Hepatocyte (in vitro differentiated cells): Measurements from ENCODE around the gene SHCBP1.

ENCODE experiments used
- CTCF ChIP-seq: fragments of 200-600 bp; sonication (generic); IDR thresholded peaks from 2 replicates; pipeline ENCODE4 v1.5.1; 2016; ENCODE audit warnings: antibody characterized with exemption, mild to moderate bottlenecking; ENCODE audit not compliant: poor library complexity
- EZH2 ChIP-seq: fragments of 200-600 bp; sonication (generic); IDR thresholded peaks from 2 replicates; pipeline ENCODE4 v1.6.1; 2016; ENCODE audit warnings: antibody characterized with exemption, mild to moderate bottlenecking, borderline replicate concordance
- EZH2phosphoT487 ChIP-seq: fragments of 200-600 bp; sonication (generic); IDR thresholded peaks from one replicate; pipeline ENCODE4 v1.6.1; 2018; ENCODE audit warnings: antibody characterized with exemption, mild to moderate bottlenecking, low read depth, moderate library complexity; ENCODE audit not compliant: unreplicated experiment, severe bottlenecking

- TF ChIP-seq CTCF (peak; percentile 59), EZH2 (no peak), EZH2phosphoT487 (no peak)
Measured at GRCh38 chr16:46607529-46607928, 13.7 kb downstream of the SHCBP1 start.
